Measurements from ENCODE around the gene BPIFB6. TPM values are rescaled to one million over a fixed set of nuclear protein-coding genes. Genes with fewer than 3 reads are reported as not detected.

The BPIFB6 gene
- total RNA-seq (2014; rRNA removed; shearing (Covaris generic)): not detected in 2 replicates

GRCh38 chr20:33031531-33031930 is at the start of gene BPIFB6:
Gene BPIFB6, plus strand, starts transcription at chr20:33031648. Its CDS starts 0 bp downstream, at chr20:33031648.

GRCh38 chr20:33004141-33004751 is 27.2 kb upstream of the BPIFB6 start, which contains the start of gene SUN5:
Gene SUN5, minus strand, starts transcription at chr20:33004433. Its CDS starts 93 bp downstream, at chr20:33004340.

GRCh38 chr20:33007376-33008335 is 23.8 kb upstream of the BPIFB6 start, which contains the start of gene BPIFB2:
Gene BPIFB2, plus strand, starts transcription at chr20:33007704. Its CDS starts 871 bp downstream, at chr20:33008575.

GRCh38 chr20:33053291-33054106 is 22.1 kb downstream of the BPIFB6 start, which contains the start of gene BPIFB3:
Gene BPIFB3, plus strand, starts transcription at chr20:33053903. Its CDS starts 1,533 bp downstream, at chr20:33055436.

GRCh38 chr20:33079259-33079658 is 47.8 kb downstream of the BPIFB6 start, which contains the start of gene BPIFB4:
Gene BPIFB4, plus strand, starts transcription at chr20:33079643. Its CDS starts 1,884 bp downstream, at chr20:33081527.

Other genes starting within 250 kb of the BPIFB6 start
- gene MAPRE1, start 211.7 kb upstream of the BPIFB6 start, total RNA-seq (2014; rRNA removed; shearing (Covaris generic)): 67.4 and 73.3 TPM in 2 replicates
- gene EFCAB8, start 172.7 kb upstream of the BPIFB6 start, total RNA-seq (2014; rRNA removed; shearing (Covaris generic)): 0.05 TPM in 1 of 2 replicates, not detected in the other
- not detected in 2 replicates for gene SUN5, start 27.2 kb upstream of the BPIFB6 start, total RNA-seq (2014; rRNA removed; shearing (Covaris generic))
- not detected in 2 replicates for gene BPIFB2, start 23.9 kb upstream of the BPIFB6 start, total RNA-seq (2014; rRNA removed; shearing (Covaris generic))
- not detected in 2 replicates for gene BPIFB3, start 22.3 kb downstream of the BPIFB6 start, total RNA-seq (2014; rRNA removed; shearing (Covaris generic))
- gene BPIFB4, start 48.0 kb downstream of the BPIFB6 start, total RNA-seq (2014; rRNA removed; shearing (Covaris generic)): not detected in 2 replicates
- gene BPIFA2, start 136.5 kb downstream of the BPIFB6 start, total RNA-seq (2014; rRNA removed; shearing (Covaris generic)): not detected in 2 replicates
- not detected in 2 replicates for gene BPIFA3, start 185.7 kb downstream of the BPIFB6 start, total RNA-seq (2014; rRNA removed; shearing (Covaris generic))
- gene BPIFA1, start 204.3 kb downstream of the BPIFB6 start, total RNA-seq (2014; rRNA removed; shearing (Covaris generic)): not detected in 2 replicates